Neural cell (in vitro differentiated cells): ENCODE measurements around the gene SKAP1.

ENCODE experiments used
- EP300 ChIP-seq: fragments of 450-650 bp; conservative IDR thresholded peaks from 2 replicates; pipeline ENCODE4 v1.6.1; 2014; ENCODE audit warnings: antibody characterized with exemption, mild to moderate bottlenecking, moderate library complexity; ENCODE audit not compliant: poor library complexity, severe bottlenecking
- EZH2 ChIP-seq: fragments of 200-600, 300-800 bp; shearing (Covaris generic), sonication (generic); IDR thresholded peaks from 2 replicates; pipeline ENCODE4 v1.6.1; 2014; ENCODE audit warnings: antibody characterized with exemption, low read length, borderline replicate concordance, mild to moderate bottlenecking; ENCODE audit not compliant: insufficient read depth, poor library complexity, severe bottlenecking
- POLR2AphosphoS5 ChIP-seq: IDR thresholded peaks from 2 replicates; pipeline ENCODE4 v1.6.1; 2012
- RAD21 ChIP-seq: fragments of 450-650 bp; conservative IDR thresholded peaks from 2 replicates; pipeline ENCODE4 v1.6.1; 2014; ENCODE audit warnings: antibody characterized with exemption, mild to moderate bottlenecking, moderate library complexity
- SMC3 ChIP-seq: fragments of 450-650 bp; conservative IDR thresholded peaks from 2 replicates; pipeline ENCODE4 v1.6.1; 2014; ENCODE audit warnings: antibody characterized with exemption, mild to moderate bottlenecking, moderate library complexity; ENCODE audit not compliant: poor library complexity
- TF ChIP-seq, protein P1 (sequence below): fragments of 450-650 bp; IDR thresholded peaks from 2 replicates; pipeline ENCODE4 v1.5.1; 2014; ENCODE audit warnings: antibody characterized with exemption, mild to moderate bottlenecking, moderate library complexity; ENCODE audit not compliant: poor library complexity, severe bottlenecking
- TF ChIP-seq, protein P2 (sequence below): IDR thresholded peaks from 2 replicates; pipeline ENCODE4 v1.6.1; 2012; ENCODE audit warnings: borderline replicate concordance

DNA sequence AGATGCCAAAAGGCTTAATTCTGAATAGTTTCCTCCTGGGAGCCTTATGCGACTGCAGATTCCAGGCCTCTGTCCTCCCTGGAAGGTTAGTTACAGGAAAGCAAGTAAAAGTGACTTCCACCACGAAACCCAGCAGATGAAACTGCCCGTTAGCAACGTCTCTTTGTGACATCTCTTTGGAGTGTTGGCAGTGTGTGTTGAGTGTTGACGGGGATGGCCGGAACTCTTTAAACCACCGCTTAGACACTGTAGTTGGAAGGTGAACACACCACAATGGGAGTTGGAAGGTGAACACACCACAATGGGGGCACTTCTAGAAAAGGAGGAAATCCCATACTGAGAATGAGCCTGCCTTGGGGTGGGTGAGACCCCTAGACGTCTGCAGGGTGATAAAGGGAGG, 858 bp downstream of the SKAP1 start:
- TF ChIP-seq, protein P1, sequence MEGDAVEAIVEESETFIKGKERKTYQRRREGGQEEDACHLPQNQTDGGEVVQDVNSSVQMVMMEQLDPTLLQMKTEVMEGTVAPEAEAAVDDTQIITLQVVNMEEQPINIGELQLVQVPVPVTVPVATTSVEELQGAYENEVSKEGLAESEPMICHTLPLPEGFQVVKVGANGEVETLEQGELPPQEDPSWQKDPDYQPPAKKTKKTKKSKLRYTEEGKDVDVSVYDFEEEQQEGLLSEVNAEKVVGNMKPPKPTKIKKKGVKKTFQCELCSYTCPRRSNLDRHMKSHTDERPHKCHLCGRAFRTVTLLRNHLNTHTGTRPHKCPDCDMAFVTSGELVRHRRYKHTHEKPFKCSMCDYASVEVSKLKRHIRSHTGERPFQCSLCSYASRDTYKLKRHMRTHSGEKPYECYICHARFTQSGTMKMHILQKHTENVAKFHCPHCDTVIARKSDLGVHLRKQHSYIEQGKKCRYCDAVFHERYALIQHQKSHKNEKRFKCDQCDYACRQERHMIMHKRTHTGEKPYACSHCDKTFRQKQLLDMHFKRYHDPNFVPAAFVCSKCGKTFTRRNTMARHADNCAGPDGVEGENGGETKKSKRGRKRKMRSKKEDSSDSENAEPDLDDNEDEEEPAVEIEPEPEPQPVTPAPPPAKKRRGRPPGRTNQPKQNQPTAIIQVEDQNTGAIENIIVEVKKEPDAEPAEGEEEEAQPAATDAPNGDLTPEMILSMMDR, result no peak
- no peak for TF ChIP-seq POLR2AphosphoS5
- no peak for TF ChIP-seq RAD21
- TF ChIP-seq EZH2, result no peak
- TF ChIP-seq, protein P2, sequence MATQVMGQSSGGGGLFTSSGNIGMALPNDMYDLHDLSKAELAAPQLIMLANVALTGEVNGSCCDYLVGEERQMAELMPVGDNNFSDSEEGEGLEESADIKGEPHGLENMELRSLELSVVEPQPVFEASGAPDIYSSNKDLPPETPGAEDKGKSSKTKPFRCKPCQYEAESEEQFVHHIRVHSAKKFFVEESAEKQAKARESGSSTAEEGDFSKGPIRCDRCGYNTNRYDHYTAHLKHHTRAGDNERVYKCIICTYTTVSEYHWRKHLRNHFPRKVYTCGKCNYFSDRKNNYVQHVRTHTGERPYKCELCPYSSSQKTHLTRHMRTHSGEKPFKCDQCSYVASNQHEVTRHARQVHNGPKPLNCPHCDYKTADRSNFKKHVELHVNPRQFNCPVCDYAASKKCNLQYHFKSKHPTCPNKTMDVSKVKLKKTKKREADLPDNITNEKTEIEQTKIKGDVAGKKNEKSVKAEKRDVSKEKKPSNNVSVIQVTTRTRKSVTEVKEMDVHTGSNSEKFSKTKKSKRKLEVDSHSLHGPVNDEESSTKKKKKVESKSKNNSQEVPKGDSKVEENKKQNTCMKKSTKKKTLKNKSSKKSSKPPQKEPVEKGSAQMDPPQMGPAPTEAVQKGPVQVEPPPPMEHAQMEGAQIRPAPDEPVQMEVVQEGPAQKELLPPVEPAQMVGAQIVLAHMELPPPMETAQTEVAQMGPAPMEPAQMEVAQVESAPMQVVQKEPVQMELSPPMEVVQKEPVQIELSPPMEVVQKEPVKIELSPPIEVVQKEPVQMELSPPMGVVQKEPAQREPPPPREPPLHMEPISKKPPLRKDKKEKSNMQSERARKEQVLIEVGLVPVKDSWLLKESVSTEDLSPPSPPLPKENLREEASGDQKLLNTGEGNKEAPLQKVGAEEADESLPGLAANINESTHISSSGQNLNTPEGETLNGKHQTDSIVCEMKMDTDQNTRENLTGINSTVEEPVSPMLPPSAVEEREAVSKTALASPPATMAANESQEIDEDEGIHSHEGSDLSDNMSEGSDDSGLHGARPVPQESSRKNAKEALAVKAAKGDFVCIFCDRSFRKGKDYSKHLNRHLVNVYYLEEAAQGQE, result no peak
- TF ChIP-seq EP300, result no peak
- TF ChIP-seq SMC3, result no peak
